GM12878 (cell line): Measurements from ENCODE around the gene DDC. TPM values are rescaled to one million over a fixed set of nuclear protein-coding genes. Genes with fewer than 3 reads are reported as not detected.

Experiments used
- ATAC-seq: fragments of 200-7000 bp; cut with Tn5 transposase; 3 replicates; pipeline ENCODE4 v1.9.1; 2020; ENCODE audit warnings: mild to moderate bottlenecking, moderate library complexity
- BruUV-seq: library from RNA; stranded (reverse); fragments of 400-500 nt; replicated peaks from 2 replicates; lab custom pipeline; 2021; lab: Mats Ljungman, UMichigan
- CTCF ChIA-PET: fragments of 300-600 bp; sonication (Branson Sonifier 250); formaldehyde crosslinking; extraction: SDS; loops from one replicate; lab custom pipeline; 2021; ENCODE audit warnings: inconsistent platforms; lab: Yijun Ruan, JAX
- POLR2A ChIA-PET: fragments of 350-600 bp; formaldehyde crosslinking; extraction: SDS; loops from one replicate; lab custom pipeline; 2021; ENCODE audit warnings: inconsistent platforms; lab: Charles Lee
- RAD21 ChIA-PET: fragments of 300-600 bp; sonication (Branson Sonifier 250); formaldehyde crosslinking; loops from one replicate; lab custom pipeline; 2023; ENCODE audit warnings: antibody characterized with exemption; ENCODE audit not compliant: unreplicated experiment; lab: Charles Lee
- SMC1A ChIA-PET: fragments of 300-600 bp; sonication (Branson Sonifier 250); formaldehyde crosslinking; loops from one replicate; lab custom pipeline; 2023; ENCODE audit not compliant: unreplicated experiment, uncharacterized antibody; lab: Charles Lee
- DNase-seq: peaks from one replicate; pipeline ENCODE4 v3.0.0-alpha.2; 2011; ENCODE audit warnings: low read depth, low spot score
- FAIRE-seq: peaks from 3 replicates; lab custom pipeline; 2011; peaks lifted over from hg19 to GRCh38; lab: Jason Lieb, UNC
- H2AFZ ChIP-seq: 2 replicates; pipeline ENCODE4 v1.6.0; 2011; ENCODE audit warnings: low read depth, low read length, control low read depth; ENCODE audit not compliant: control insufficient read depth
- H3K27ac ChIP-seq: 2 replicates; pipeline ENCODE4 v1.5.1; 2011; ENCODE audit warnings: control low read depth; ENCODE audit not compliant: control insufficient read depth, insufficient read depth
- H3K27me3 ChIP-seq, 2 experiments: replicated peaks in 1 of 2; 2 replicates each; pipeline versions ENCODE4 v1.6.0 to v1.6.1; 2011; ENCODE audit warnings: low read length in 1 of 2; ENCODE audit not compliant: control insufficient read depth in 2 of 2, insufficient read depth in 2 of 2
- H3K36me3 ChIP-seq, 2 experiments: 2 replicates each; pipeline ENCODE4 v1.5.1; 2011; ENCODE audit warnings: low read length in 1 of 2; ENCODE audit not compliant: control insufficient read depth in 2 of 2, insufficient read depth in 2 of 2
- H3K4me1 ChIP-seq: 2 replicates; pipeline ENCODE4 v1.6.1; 2011; ENCODE audit warnings: mild to moderate bottlenecking, low read length, moderate library complexity, mixed read lengths; ENCODE audit not compliant: control insufficient read depth, insufficient read depth
- H3K4me2 ChIP-seq: 2 replicates; pipeline ENCODE4 v1.6.0; 2011; ENCODE audit warnings: control low read depth; ENCODE audit not compliant: control insufficient read depth, insufficient read depth
- H3K4me3 ChIP-seq: fragments of 200-600 bp; sonication (generic); 2 replicates; pipeline ENCODE4 v1.5.1; 2016
- H3K79me2 ChIP-seq: 2 replicates; pipeline ENCODE4 v1.6.0; 2011; ENCODE audit warnings: low read length; ENCODE audit not compliant: control insufficient read depth, insufficient read depth
- H3K9ac ChIP-seq: 2 replicates; pipeline ENCODE4 v1.8.0; 2011; ENCODE audit warnings: low read length, control low read depth, mixed read lengths; ENCODE audit not compliant: control insufficient read depth, insufficient read depth
- H3K9me3 ChIP-seq: replicated peaks from 3 replicates; pipeline ENCODE4 v1.5.1; 2011; ENCODE audit warnings: mild to moderate bottlenecking, low read length; ENCODE audit not compliant: control insufficient read depth, insufficient read depth
- H4K20me1 ChIP-seq: 2 replicates; pipeline ENCODE4 v1.6.0; 2011; ENCODE audit not compliant: control insufficient read depth, insufficient read depth
- E2F4 ChIP-seq: IDR thresholded peaks from 2 replicates; pipeline ENCODE4 v1.6.1; 2012; ENCODE audit warnings: low read depth, low read length, improper control_type of control experiment
- EGR1 ChIP-seq, 2 experiments: IDR thresholded peaks; 1 replicate in 1 of 2; 2 replicates in 1 of 2; pipeline ENCODE4 v1.6.1; 2011 to 2012; ENCODE audit warnings: low read depth in 2 of 2, low read length in 2 of 2, borderline replicate concordance in 1 of 2, mild to moderate bottlenecking in 1 of 2, moderate library complexity in 1 of 2
- GATAD2B ChIP-seq: fragments of 450-650 bp; conservative IDR thresholded peaks from 2 replicates; pipeline ENCODE4 v1.6.1; 2017; ENCODE audit warnings: low read depth, mild to moderate bottlenecking, moderate library complexity
- HSF1 ChIP-seq: fragments of 150-350 bp; IDR thresholded peaks from 2 replicates; pipeline ENCODE4 v1.6.1; 2014; ENCODE audit warnings: mild to moderate bottlenecking, low read depth, low read length
- IKZF1 ChIP-seq: fragments of 450-650 bp; conservative IDR thresholded peaks from 2 replicates; pipeline ENCODE4 v1.6.1; 2017; ENCODE audit warnings: antibody characterized with exemption, mild to moderate bottlenecking
- MTA2 ChIP-seq: fragments of 450-650 bp; IDR thresholded peaks from 2 replicates; pipeline ENCODE4 v1.6.1; 2016; ENCODE audit warnings: low read depth, mild to moderate bottlenecking, moderate library complexity
- NFIC ChIP-seq: IDR thresholded peaks from 2 replicates; pipeline ENCODE4 v1.6.1; 2012; ENCODE audit warnings: low read depth, mild to moderate bottlenecking, inconsistent platforms, low read length, moderate library complexity
- NFXL1 ChIP-seq: fragments of 450-650 bp; IDR thresholded peaks from 2 replicates; pipeline ENCODE4 v1.6.1; 2017; ENCODE audit warnings: antibody characterized with exemption, mild to moderate bottlenecking, borderline replicate concordance
- REST ChIP-seq: IDR thresholded peaks from 2 replicates; pipeline ENCODE4 v1.6.1; 2012; ENCODE audit warnings: mild to moderate bottlenecking, low read depth, low read length
- SIN3A ChIP-seq: IDR thresholded peaks from 2 replicates; pipeline ENCODE4 v1.6.1; 2012; ENCODE audit warnings: low read depth, low read length, improper control_type of control experiment
- SMAD5 ChIP-seq: IDR thresholded peaks from 2 replicates; pipeline ENCODE4 v1.6.1; 2016; ENCODE audit warnings: antibody characterized with exemption, low read depth
- ZNF207 ChIP-seq: fragments of 450-650 bp; IDR thresholded peaks from 2 replicates; pipeline ENCODE4 v1.6.1; 2014; ENCODE audit warnings: antibody characterized with exemption, mild to moderate bottlenecking, borderline replicate concordance
- ZNF622 ChIP-seq: fragments of 450-650 bp; IDR thresholded peaks from 2 replicates; pipeline ENCODE4 v1.6.1; 2017; ENCODE audit warnings: mild to moderate bottlenecking, inconsistent platforms
- WGBS: methylation state at CpG from one replicate; pipeline ENCODE4 v1.1.6; 2016; ENCODE audit warnings: low lambda C conversion rate; ENCODE audit not compliant: insufficient replicate concordance, insufficient coverage; ENCODE audit errors: missing lambda C conversion rate; 5-methylcytosine and 5-hydroxymethylcytosine counted together
- in situ Hi-C: fragments of 300-500 bp; cut with MboI; formaldehyde crosslinking; loops from 9 replicates; pipeline ENCODE4 v1.14.3; 2018; ENCODE audit warnings: mixed read lengths
- intact Hi-C: fragments of 100-400 bp; cut with micrococcal nuclease; formaldehyde crosslinking; loops from one replicate; pipeline ENCODE4 v1.14.2; 2022; ENCODE audit not compliant: unreplicated experiment
- polyA plus RNA-seq, 11 experiments: library from polyadenylated mRNA; depleted of rRNA in 4 of 11; unstranded in 6 of 11; stranded (reverse) in 5 of 11; fragments of >200 nt; fragmentation: Nextera tagmentation in 4 of 11; fragmentation: Illumina TruSeq in 1 of 11; extraction: Ambion mirVana in 4 of 11; extraction: Trizol in 1 of 11; gene quantifications; 1 replicate in 1 of 11; 2 replicates in 10 of 11; pipeline versions ENCODE4 v1.2.1 to v1.2.3, GENCODE V29; 2011 to 2016; ENCODE audit warnings: inconsistent platforms in 2 of 11, missing spikeins in 2 of 11, low read depth in 1 of 11
- total RNA-seq, 4 experiments: library from RNA; depleted of rRNA in 3 of 4; stranded (reverse); fragments of >200 nt in 3 of 4; fragmentation: Illumina TruSeq in 1 of 4; extraction: Trizol in 1 of 4; gene quantifications; 2 replicates each; pipeline versions ENCODE4 v1.2.1 to v1.2.3, GENCODE V29; 2013 to 2021
- TF ChIP-seq, protein P1 (sequence below): fragments of 450-650 bp; IDR thresholded peaks from 2 replicates; pipeline ENCODE4 v1.6.1; 2018; ENCODE audit warnings: mild to moderate bottlenecking, low read depth, moderate library complexity; ENCODE audit not compliant: partially characterized antibody

The DDC gene
- total and polyA plus RNA-seq, 10 of the 15 experiments (the other 5 are each of a cell fraction or from before 2014, with no cell fraction given), result not detected

DNA sequence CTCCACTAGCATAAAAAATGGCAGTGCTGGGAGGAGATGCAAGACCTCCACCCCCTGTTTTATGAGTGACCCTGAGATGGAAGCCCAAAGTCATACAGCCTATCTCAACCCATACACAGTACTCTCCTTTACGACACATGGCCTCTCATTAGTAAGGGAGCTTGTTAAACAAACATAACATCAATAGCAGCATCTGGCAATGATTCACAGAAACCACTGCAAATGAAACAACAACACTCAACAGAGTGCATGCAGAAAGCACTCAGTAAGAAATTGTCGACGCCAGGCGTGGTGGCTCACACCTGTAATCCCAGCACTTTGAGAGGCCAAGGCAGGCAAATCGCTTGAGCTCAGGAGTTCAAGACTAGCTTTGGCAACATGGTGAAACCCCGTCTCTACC, 87.6 kb downstream of the DDC start:
- Histone ChIP-seq H3K36me3 (no peaks in the 10 kb centered on the region), H3K27ac (no peak overlapping the region), H3K9me3 (no peaks in the 10 kb centered on the region), H3K4me1 (no peaks in the 10 kb centered on the region), H3K4me3 (no peak overlapping the region), H4K20me1 (no peaks in the 10 kb centered on the region), H3K4me2 (no peak overlapping the region), H3K27me3 (peaks cover 0 to 2% of the 10 kb centered on the region in 2 experiments; a peak in 3 of 4 replicates), H3K9ac (no peak overlapping the region), H3K79me2 (no peaks in the 10 kb centered on the region), H2AFZ (no peak overlapping the region)
- POLR2A ChIA-PET, result no interaction called here
- in situ Hi-C loops (no loop called here), intact Hi-C loops (no loop called here)
- no peak for ATAC-seq
- RAD21 ChIA-PET, result interaction anchor here (1.1 kb wide), 1 partner anchor 9 kb away, joined by 3 read pairs; no protein-coding TSS in a partner anchor
- 44% methylated on average over 6 of the region's 6 CpGs for WGBS
- DNase-seq, result no peak
- SMC1A ChIA-PET, result interaction anchor here (1.5 kb wide), 1 partner anchor 12 kb away, joined by 4 read pairs; no protein-coding TSS in a partner anchor
- CTCF ChIA-PET, result interaction anchor here (0.7 kb wide), 1 partner anchor 385 kb away, joined by 3 read pairs; no protein-coding TSS in a partner anchor
- no peak for TF ChIP-seq NFXL1
- TF ChIP-seq IKZF1, result no peak
- TF ChIP-seq ZNF207, result no peak
- no peak for TF ChIP-seq EGR1 (IDR thresholded peaks at IDR 0.05; ENCODE audit: borderline replicate concordance in 1 of 2, low read depth in 2 of 2, low read length in 2 of 2)
- no peak for TF ChIP-seq MTA2
- no peak for TF ChIP-seq NFIC
- TF ChIP-seq E2F4, result no peak
- TF ChIP-seq ZNF622, result no peak
- TF ChIP-seq REST, result no peak
- TF ChIP-seq GATAD2B, result no peak
- TF ChIP-seq HSF1, result no peak
- TF ChIP-seq SIN3A, result no peak
- TF ChIP-seq, protein P1, sequence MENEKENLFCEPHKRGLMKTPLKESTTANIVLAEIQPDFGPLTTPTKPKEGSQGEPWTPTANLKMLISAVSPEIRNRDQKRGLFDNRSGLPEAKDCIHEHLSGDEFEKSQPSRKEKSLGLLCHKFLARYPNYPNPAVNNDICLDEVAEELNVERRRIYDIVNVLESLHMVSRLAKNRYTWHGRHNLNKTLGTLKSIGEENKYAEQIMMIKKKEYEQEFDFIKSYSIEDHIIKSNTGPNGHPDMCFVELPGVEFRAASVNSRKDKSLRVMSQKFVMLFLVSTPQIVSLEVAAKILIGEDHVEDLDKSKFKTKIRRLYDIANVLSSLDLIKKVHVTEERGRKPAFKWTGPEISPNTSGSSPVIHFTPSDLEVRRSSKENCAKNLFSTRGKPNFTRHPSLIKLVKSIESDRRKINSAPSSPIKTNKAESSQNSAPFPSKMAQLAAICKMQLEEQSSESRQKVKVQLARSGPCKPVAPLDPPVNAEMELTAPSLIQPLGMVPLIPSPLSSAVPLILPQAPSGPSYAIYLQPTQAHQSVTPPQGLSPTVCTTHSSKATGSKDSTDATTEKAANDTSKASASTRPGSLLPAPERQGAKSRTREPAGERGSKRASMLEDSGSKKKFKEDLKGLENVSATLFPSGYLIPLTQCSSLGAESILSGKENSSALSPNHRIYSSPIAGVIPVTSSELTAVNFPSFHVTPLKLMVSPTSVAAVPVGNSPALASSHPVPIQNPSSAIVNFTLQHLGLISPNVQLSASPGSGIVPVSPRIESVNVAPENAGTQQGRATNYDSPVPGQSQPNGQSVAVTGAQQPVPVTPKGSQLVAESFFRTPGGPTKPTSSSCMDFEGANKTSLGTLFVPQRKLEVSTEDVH, result no peak
- TF ChIP-seq SMAD5, result no peak
- BruUV-seq, result no TSS peak
- no peak for FAIRE-seq
